ENCODE measurements around the gene FLT4.

- TF ChIP-seq CTCF (IDR thresholded peaks at IDR 0.05; ENCODE audit: insufficient read depth, low read length, poor library complexity, severe bottlenecking) (no peak), EZH2phosphoT487 (conservative IDR thresholded peaks at IDR 0.05; ENCODE audit: low read length) (no peak)
Observed at GRCh38 chr5:180639741-180640610, 9.4 kb downstream of the FLT4 start.
